Left kidney (tissue), 2 donors: ENCODE measurements around the gene RPS27L. TPM values are rescaled to one million over a fixed set of nuclear protein-coding genes. Genes with fewer than 3 reads are reported as not detected.
"Not testable (repeated sequence)": the region's sequence is repeated elsewhere in the genome, so short reads cannot be mapped to it uniquely, and the experiment has no call there.

Source experiments
- DNase-seq: peaks from one replicate; pipeline ENCODE4 v3.0.0-alpha.2; 2013
- polyA plus RNA-seq: library from polyadenylated mRNA; unstranded; fragments of 120-200 nt; gene quantifications from one replicate; pipeline ENCODE4 v1.2.1, GENCODE V29; 2013; ENCODE audit not compliant: insufficient read length

The RPS27L gene
- polyA plus RNA-seq, 1 donor = 92.2 TPM

DNA sequence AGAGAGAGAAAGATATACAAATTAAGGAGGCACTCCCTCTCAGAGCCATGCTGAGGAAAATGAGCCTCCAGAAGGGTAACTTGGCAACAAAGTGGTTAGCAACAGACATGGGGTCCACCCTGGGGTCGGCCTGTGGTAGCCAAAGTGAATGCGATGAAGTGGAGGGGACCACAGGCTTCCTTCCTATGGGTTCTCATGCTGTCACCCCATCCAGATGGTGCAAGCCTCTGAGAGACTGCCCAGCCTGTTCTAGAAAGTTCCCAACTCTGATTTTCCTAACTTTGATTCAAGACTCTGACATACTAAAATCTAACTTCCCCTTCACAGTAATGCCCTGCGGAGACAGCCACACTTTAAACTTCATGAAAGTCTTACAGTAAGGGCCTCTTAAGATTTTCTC, 53.9 kb downstream of the RPS27L start:
- no peak for DNase-seq

DNA sequence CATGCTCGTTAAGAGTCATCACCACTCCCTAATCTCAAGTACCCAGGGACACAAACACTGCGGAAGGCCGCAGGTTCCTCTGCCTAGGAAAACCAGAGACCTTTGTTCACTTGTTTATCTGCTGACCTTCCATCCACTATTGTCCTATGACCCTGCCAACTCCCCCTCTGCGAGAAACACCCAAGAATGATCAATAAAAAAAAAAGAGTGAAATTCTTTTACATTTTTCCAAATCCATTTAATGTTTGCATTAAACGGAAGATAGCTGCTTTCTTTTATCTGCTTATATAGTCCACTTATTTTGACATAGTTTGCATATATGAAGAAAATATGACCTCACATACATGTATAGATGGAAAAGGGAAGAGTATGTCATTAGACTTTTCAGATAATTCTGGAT, 57.7 kb downstream of the RPS27L start:
- DNase-seq = not testable (repeated sequence)

DNA sequence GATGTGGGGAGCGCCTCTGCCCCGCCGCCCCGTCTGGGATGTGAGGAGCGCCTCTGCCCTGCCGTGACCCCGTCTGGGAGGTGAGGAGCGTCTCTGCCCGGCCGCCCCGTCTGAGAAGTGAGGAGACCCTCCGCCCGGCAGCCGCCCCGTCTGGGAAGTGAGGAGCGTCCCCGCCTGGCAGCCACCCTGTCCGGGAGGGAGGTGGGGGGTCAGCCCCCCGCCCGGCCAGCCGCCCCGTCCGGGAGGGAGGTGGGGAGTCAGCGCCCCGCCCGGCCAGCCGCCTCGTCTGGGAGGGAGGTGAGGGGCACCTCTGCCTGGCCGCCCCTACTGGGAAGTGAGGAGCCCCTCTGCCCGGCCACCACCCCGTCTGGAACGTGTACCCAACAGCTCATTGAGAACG, 58.4 kb downstream of the RPS27L start:
- DNase-seq = not testable (repeated sequence)

Other genes starting within 250 kb of the RPS27L start
- gene TPM1, start 114.7 kb downstream of the RPS27L start, polyA plus RNA-seq = 573 TPM
- gene LACTB, start 35.6 kb downstream of the RPS27L start, polyA plus RNA-seq = 19.6 TPM
- 37.1 TPM for gene RAB8B, start 32.1 kb upstream of the RPS27L start, polyA plus RNA-seq
- gene APH1B, start 120.1 kb upstream of the RPS27L start, polyA plus RNA-seq = 19.6 TPM
- 151 TPM for gene CA12, start 224.4 kb upstream of the RPS27L start, polyA plus RNA-seq